HL-60 (cell line): ENCODE data around the gene TOMM40L.

ENCODE experiments used
- DNase-seq, 2 experiments: peaks; one replicate each; pipeline ENCODE4 v3.0.0-alpha.2; 2010 to 2020; ENCODE audit warnings: low read depth in 1 of 2, low spot score in 1 of 2
- H3K27ac ChIP-seq: fragments of 250-450 bp; sonication (Bioruptor Pico); replicated peaks from 2 replicates; pipeline ENCODE4 v1.5.1; 2020; ENCODE audit warnings: mild to moderate bottlenecking, moderate library complexity
- H3K27me3 ChIP-seq: fragments of 250-450 bp; sonication (Bioruptor Pico); 2 replicates; pipeline ENCODE4 v1.5.1; 2021; ENCODE audit warnings: mild to moderate bottlenecking, moderate library complexity; ENCODE audit not compliant: insufficient read depth, poor library complexity, severe bottlenecking
- H3K4me3 ChIP-seq: replicated peaks from 2 replicates; pipeline ENCODE4 v1.5.1; 2011; ENCODE audit warnings: mild to moderate bottlenecking, control low read depth, low read length; ENCODE audit not compliant: insufficient read depth
- CTCF ChIP-seq: IDR thresholded peaks from one replicate; pipeline ENCODE4 v1.5.1; 2011; ENCODE audit warnings: low read length, control low read depth, inconsistent platforms; ENCODE audit not compliant: insufficient read depth
- GABPA ChIP-seq: IDR thresholded peaks from 2 replicates; pipeline ENCODE4 v1.6.1; 2012; ENCODE audit warnings: low read depth
- POLR2AphosphoS5 ChIP-seq: IDR thresholded peaks from 2 replicates; pipeline ENCODE4 v1.6.1; 2012; ENCODE audit warnings: low read depth
- REST ChIP-seq: IDR thresholded peaks from 2 replicates; pipeline ENCODE4 v1.6.1; 2012; ENCODE audit warnings: low read depth; ENCODE audit not compliant: insufficient replicate concordance
- SPI1 ChIP-seq: IDR thresholded peaks from 2 replicates; pipeline ENCODE4 v1.6.1; 2012; ENCODE audit warnings: low read depth, mild to moderate bottlenecking, borderline replicate concordance

TOMM40L gene

GRCh38 chr1:161261261-161262235 lies 35.7 kb downstream of the TOMM40L start:
- DNase-seq = no peak
- no peak overlapping the region for H3K27ac ChIP-seq
- TF ChIP-seq POLR2AphosphoS5 (no peak), REST (peak; percentile 73)

GRCh38 chr1:161265305-161265704 lies 39.4 kb downstream of the TOMM40L start:
- no peak for DNase-seq
- H3K27me3 ChIP-seq = peaks cover 12% of the 10 kb centered on the region
- TF ChIP-seq GABPA (no peak), POLR2AphosphoS5 (no peak), CTCF (no peak), REST (no peak), SPI1 (no peak)
- no peak overlapping the region for H3K4me3 ChIP-seq
- no peak overlapping the region for H3K27ac ChIP-seq

More at GRCh38 chr1:161261261-161262235, 35.7 kb downstream of the TOMM40L start:
- Histone ChIP-seq H3K4me3 (no peak overlapping the region), H3K27me3 (peaks cover 36% of the 10 kb centered on the region)

GRCh38 chr1:161266202-161266601 lies 40.3 kb downstream of the TOMM40L start:
- peaks cover 4% of the 10 kb centered on the region for H3K27me3 ChIP-seq
- no peak overlapping the region for H3K27ac ChIP-seq
- no peak overlapping the region for H3K4me3 ChIP-seq
- TF ChIP-seq CTCF (no peak), SPI1 (no peak), GABPA (no peak), POLR2AphosphoS5 (no peak), REST (no peak)
- DNase-seq = no peak
